Mononuclear cell (primary cell): ENCODE measurements around the gene TREM2. TPM values are rescaled to one million over a fixed set of nuclear protein-coding genes. Genes with fewer than 3 reads are reported as not detected.

Experiments
- H3K27me3 ChIP-seq: 2 replicates; pipeline ENCODE4 v1.6.0; 2011; ENCODE audit warnings: low read length, control low read depth; ENCODE audit not compliant: insufficient read depth
- H3K4me1 ChIP-seq: 2 replicates; pipeline ENCODE4 v1.5.1; 2011; ENCODE audit warnings: mild to moderate bottlenecking, low read length, control low read depth; ENCODE audit not compliant: insufficient read depth
- H3K4me3 ChIP-seq: 2 replicates; pipeline ENCODE4 v1.5.1; 2011; ENCODE audit warnings: mild to moderate bottlenecking, low read length, moderate library complexity
- H3K9me3 ChIP-seq: 2 replicates; pipeline ENCODE4 v1.5.1; 2011; ENCODE audit warnings: low read depth, mild to moderate bottlenecking, control low read depth, low read length
- total RNA-seq: library from RNA; depleted of rRNA; stranded (reverse); fragments of >200 nt; gene quantifications from one replicate; pipeline ENCODE4 v1.2.3, GENCODE V29; 2012

Gene TREM2
- total RNA-seq = not detected

DNA sequence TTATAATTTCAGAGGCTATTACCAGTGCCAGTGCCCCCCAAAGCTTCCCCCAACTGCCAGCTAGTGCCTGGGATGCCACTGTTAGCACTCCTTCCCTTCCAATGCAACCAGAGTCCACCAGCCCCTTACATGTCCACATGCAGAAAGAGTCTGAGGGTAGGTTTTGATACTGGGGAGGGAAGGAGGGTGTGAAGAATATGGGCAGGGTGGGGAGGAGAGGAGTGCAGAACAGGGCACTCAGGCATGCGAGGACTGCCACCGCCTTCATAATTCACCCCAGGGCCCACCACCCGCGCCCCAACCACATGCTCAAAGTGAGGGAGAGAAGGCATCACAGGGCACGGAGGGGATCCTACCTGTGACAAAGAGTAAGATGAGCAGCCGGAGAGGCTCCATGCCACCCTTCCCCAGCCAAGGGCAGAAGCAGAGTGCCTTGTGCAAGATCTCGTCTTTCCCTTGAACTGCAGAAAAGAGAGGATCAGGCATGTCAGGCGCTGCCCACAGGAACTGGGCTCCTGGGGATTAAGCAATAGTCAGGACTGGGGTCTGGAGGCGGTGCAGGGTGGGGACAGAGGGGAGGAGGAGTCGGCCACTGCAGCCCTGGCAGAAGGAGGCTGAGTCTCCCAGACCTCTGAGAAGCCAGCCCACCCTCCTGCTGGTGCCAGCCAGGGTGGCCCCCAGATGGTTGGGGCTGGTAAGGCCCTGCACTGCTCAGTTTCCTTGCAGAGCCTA is at the start of gene TREM2:
Gene TREM2, minus strand, starts transcription at position 430 of the 732 bp plus-strand sequence. Its CDS starts 34 bp downstream, at position 396.
- Histone ChIP-seq H3K9me3 (no peaks in the 10 kb centered on the region), H3K4me3 (no peak within 1 kb of the TSS), H3K4me1 (peaks cover 19% of the 10 kb centered on the region), H3K27me3 (no peaks in the 10 kb centered on the region)

- peaks cover 6% of the 10 kb centered on the region for H3K9me3 ChIP-seq
- H3K27me3 ChIP-seq = no peaks in the 10 kb centered on the region
- peaks cover 16% of the 10 kb centered on the region for H3K4me1 ChIP-seq
- no peak overlapping the region for H3K4me3 ChIP-seq
These were observed 46.8 kb upstream of the TREM2 start for GRCh38 chr6:41209547-41210320.

- no peaks in the 10 kb centered on the region for H3K27me3 ChIP-seq
- peaks cover 16% of the 10 kb centered on the region for H3K4me1 ChIP-seq
- no peaks in the 10 kb centered on the region for H3K9me3 ChIP-seq
- H3K4me3 ChIP-seq = no peak overlapping the region
These were observed 45.7 kb upstream of the TREM2 start for GRCh38 chr6:41208439-41209106.

DNA sequence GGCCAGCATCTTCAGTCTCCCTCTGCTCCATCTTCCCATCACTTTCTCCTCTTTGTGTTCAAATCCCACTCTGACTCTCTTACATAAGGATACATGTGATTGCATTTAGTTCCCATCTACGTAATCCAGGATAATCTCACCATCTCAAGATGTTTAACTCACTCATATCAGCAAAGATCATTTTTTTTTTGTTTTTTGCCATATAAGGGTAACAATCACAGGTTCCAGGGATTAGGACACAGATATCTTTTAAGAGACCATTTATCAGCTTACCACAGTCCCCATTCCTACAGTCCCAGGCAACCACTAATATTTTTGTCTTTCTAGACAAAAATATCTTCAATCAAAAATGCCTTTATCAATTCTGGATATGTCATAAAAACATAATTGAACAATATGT is 41.2 kb upstream of the TREM2 start:
- no peaks in the 10 kb centered on the region for H3K9me3 ChIP-seq
- peaks cover 48% of the 10 kb centered on the region for H3K4me1 ChIP-seq
- H3K4me3 ChIP-seq = no peak overlapping the region
- no peaks in the 10 kb centered on the region for H3K27me3 ChIP-seq

DNA sequence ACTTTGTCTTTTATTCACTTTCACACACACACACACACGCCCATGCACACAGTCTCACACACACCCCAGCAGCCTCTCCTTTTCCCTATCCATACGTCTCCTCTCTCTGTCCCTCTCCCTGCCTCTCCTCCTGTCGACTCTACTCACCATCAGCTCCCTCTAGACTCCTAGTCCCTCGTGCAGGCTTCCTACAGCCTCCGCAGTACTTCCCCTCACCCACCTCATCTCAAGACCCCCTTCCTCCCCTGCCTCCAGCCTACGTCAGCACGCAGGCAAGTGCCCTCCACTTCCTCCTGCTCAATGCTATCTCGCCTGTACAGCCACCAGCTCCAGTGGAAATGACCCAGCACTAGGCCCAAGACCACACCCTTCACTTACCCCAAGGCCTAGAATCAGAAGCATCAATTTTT is 38.9 kb upstream of the TREM2 start:
- Histone ChIP-seq H3K4me1 (peaks cover 61% of the 10 kb centered on the region), H3K4me3 (no peak overlapping the region), H3K27me3 (no peaks in the 10 kb centered on the region), H3K9me3 (no peaks in the 10 kb centered on the region)

DNA sequence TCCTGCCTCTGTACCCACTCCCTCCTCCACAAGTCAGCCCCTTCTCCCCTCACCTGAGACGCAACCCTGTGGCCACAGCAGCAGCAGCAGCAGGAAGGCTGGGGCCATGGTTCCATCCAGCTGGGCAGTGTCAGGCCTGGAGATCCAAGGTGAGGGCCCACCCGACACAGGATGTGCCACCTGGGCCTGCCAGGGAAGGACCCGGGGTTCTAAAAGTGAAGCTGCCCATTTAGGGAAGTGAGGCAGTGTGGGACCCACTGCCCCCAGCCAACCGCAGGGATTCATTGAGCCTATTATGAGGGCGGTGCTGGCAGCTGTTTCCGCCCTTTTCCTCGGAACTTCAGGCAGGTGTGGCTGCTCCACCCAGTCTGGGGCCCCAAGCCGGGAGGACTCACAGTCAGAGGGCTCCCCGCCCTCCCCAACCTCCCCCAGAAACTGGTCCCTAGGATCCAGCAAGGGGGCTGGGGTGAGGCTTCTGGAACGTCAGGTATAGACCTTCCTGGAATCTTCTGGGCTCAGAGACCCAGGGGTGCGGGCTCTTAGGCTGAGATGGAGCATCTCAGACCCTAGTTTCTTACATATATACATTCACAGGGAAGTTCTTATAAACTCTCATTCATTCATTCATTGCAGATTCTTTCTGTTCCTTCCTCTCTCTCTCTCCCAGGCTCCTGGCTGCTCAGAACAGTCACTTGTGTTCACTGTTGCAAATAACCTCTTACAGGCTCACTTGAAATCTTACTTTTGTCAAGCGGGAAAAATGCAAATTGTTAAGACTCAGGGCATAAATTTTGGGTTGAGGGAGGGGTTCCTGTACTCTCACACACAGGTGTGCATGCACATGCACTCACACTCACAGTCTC is 38.2 kb upstream of the TREM2 start, which contains the start of gene TREML2:
Gene TREML2, minus strand, starts transcription at position 249 of the 863 bp plus-strand sequence. Its CDS starts 141 bp downstream, at position 108.
- H3K27me3 ChIP-seq = no peaks in the 10 kb centered on the region
- no peaks in the 10 kb centered on the region for H3K9me3 ChIP-seq
- peak within 1 kb of the TSS; percentile 24 for H3K4me3 ChIP-seq
- H3K4me1 ChIP-seq = peaks cover 63% of the 10 kb centered on the region

DNA sequence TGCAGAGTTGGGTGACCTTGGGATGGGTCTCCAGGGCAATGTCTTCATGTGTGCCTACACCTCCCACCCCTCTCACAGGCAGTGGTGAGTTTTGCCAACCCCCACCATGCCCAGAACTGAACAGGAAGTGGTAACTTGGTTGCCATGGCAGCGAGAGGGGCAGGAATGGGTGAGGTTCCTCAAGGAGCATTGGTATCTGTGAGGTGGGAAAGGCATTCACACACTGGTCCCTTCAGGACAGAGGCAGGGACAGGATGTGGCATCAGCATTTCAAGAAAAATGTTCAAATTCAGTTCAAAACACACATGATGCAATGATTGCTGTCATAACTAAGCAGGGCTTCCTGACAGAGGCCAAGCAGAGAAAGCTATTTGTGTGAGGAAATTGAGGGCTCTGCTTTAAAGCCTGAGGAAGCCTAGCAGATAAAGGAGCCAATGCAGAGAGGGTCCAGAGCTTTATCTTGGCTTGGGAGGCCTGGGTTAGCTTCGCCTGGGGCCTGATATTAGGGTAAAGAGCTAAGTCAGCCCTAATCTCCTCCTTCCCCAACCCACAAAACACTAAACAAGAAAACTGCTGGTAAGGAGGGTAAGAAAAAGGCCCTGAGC is 37.5 kb upstream of the TREM2 start:
- Histone ChIP-seq H3K4me3 (peak overlapping the region; percentile 24), H3K4me1 (peaks cover 67% of the 10 kb centered on the region), H3K27me3 (no peaks in the 10 kb centered on the region), H3K9me3 (no peaks in the 10 kb centered on the region)

DNA sequence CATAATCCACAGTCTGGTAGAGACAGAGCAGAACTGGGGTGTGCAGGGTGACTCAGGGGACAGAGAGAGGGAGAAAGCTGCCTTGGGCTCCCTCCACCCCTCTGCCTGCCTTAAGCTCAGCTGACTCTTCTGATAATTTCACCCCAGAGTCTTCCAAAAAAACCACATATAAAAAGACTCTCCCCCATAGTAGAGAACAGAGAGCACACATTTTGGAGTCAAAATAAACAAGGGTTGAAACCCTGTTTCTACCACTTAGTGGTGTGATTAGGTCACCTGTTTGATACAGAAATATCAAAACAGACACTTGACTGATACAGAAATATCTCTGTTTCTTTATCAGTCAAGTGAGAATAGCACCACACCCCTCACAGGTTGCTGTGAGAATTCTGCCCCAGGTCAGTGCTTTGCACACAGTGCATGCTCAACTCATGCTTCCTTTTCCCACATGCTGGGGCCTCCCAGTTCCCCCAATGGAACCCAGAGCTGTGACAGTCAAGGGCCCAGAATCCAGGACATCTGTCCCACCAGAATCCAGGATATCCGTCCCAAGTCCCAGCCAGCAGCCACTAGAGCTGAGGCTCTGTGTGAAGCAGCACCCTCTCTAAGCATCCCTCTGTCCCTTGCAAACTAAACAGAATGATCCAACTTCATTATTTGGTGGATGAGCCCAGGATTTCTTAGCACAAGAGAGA is 36.8 kb upstream of the TREM2 start:
- H3K4me1 ChIP-seq = peaks cover 70% of the 10 kb centered on the region

GRCh38 chr6:41197234-41197633 is 34.3 kb upstream of the TREM2 start:
- Histone ChIP-seq H3K4me3 (no peak overlapping the region), H3K27me3 (no peaks in the 10 kb centered on the region), H3K9me3 (no peaks in the 10 kb centered on the region), H3K4me1 (peaks cover 58% of the 10 kb centered on the region)

More for the DNA sequence above, 36.8 kb upstream of the TREM2 start:
- no peaks in the 10 kb centered on the region for H3K27me3 ChIP-seq
- peak overlapping the region; percentile 24 for H3K4me3 ChIP-seq
- no peaks in the 10 kb centered on the region for H3K9me3 ChIP-seq

DNA sequence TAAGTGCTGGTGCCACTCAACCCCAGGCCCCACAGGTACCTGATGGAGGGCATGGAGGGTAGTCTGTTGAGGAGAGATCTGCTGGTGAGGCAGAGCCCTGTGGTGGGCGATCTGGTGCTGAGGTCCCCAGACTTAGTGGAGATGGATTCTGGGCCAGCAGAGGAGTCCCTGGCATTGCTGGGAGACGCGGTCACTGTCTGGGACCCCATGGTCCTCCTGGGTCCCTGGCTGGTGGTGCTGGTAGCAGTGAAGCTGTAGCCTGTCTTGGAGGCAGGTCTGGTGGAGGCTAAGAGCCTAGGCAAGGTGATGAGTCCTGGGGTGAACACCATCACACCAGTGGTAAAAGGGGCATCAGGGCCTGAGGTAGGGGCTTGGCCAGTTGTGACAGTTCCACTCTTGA is 31.5 kb upstream of the TREM2 start:
- peaks cover 35% of the 10 kb centered on the region for H3K4me1 ChIP-seq

GRCh38 chr6:41193884-41194283 is 31.0 kb upstream of the TREM2 start:
- Histone ChIP-seq H3K4me3 (no peak overlapping the region), H3K4me1 (peaks cover 30% of the 10 kb centered on the region), H3K9me3 (peaks cover 8% of the 10 kb centered on the region), H3K27me3 (no peaks in the 10 kb centered on the region)

More for the DNA sequence above, 31.5 kb upstream of the TREM2 start:
- H3K4me3 ChIP-seq = no peak overlapping the region
- no peaks in the 10 kb centered on the region for H3K27me3 ChIP-seq
- H3K9me3 ChIP-seq = peaks cover 8% of the 10 kb centered on the region

DNA sequence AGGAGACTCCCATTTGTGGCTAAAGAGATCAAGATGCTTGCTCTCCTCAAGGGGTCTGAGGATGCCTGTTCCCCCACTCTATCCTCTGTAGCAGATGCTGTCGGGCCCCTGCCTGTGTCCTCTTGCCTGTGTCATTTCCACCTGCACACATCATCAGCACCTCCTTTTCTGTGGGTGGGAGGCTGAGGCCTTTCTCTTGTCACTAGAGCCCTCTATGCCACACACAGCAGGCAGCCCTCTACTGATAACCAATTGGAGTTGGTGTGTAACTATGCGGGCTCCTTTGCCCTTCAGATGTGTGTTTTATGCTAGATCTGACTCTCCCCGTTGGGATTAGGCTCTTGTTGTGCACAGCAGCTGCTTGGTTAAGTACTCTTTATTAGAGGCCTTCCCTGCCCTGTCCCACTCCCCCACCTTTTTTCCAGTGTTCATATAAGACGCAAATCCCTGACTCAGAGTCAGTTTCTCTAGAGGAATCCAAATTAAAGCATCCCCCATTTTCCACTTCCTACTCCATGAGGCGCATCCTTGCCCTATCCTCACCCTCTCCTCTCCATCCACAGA is 30.3 kb upstream of the TREM2 start:
- Histone ChIP-seq H3K27me3 (no peaks in the 10 kb centered on the region), H3K4me1 (peaks cover 31% of the 10 kb centered on the region), H3K9me3 (peaks cover 8% of the 10 kb centered on the region), H3K4me3 (no peak overlapping the region)

GRCh38 chr6:41191569-41191968 is 28.7 kb upstream of the TREM2 start:
- Histone ChIP-seq H3K4me1 (peaks cover 34% of the 10 kb centered on the region), H3K27me3 (no peaks in the 10 kb centered on the region), H3K9me3 (peaks cover 8% of the 10 kb centered on the region)

More at GRCh38 chr6:41191569-41191968, 28.7 kb upstream of the TREM2 start:
- H3K4me3 ChIP-seq = no peak overlapping the region
